Lower leg skin (tissue), 3 donors: ENCODE measurements around the gene TYROBP.

Experiments
- POLR2A ChIP-seq, 2 donors: fragments of 450-650 bp; IDR thresholded peaks; one replicate each; pipeline ENCODE4 v1.6.1; 2016 to 2017; ENCODE audit warnings: antibody characterized with exemption in 2 of 2, mild to moderate bottlenecking in 1 of 2, moderate library complexity in 1 of 2
- TF ChIP-seq, protein P1 (sequence below), 3 donors: fragments of 450-650 bp; IDR thresholded peaks; one replicate each; pipeline ENCODE4 v1.5.1; 2016; ENCODE audit warnings: antibody characterized with exemption in 3 of 3, mild to moderate bottlenecking in 3 of 3, moderate library complexity in 2 of 3

DNA sequence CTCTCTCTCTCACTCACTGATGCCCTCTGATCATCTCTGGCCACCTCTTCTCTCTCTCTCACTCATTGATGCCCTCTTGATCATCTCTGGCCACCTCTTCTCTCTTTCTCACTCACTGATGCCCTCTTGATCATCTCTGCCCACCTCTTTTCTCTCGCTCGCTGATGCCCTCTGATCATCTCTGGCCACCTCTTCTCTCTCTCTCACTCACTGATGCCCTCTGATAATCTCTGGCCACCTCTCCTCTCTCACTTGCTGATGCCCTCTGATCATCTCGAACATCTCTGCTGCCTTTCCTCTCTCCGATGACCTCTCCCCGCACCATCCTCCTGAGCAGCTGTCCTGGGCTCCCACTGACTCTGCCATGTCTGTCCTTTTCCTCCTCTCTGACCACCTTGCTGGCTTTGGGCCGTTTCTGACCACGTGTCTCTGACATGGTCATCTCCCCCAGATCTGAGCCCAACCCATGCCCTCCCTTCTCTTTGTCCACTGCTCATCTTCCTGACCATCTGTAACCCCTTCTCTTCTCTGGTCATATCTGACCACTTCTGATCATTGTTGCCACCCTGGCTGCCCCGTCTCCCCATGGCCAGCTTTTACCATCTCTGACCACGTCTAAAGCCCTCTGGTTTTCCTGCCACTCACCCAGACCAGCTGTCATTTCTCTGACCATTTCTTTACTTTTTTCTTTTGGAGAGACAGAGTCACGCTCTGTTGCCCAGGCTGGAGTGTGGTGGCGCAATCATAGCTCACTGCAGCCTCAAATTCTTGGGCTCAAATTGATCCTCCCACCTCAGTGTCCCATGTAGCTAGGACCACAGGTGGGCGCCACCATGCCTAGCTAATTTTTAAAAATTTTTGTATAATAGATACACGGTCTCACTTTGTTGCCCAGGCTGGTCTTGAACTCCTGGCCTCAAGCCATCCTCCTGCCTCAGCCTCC is 30.5 kb upstream of the TYROBP start:
- TF ChIP-seq, protein P1, sequence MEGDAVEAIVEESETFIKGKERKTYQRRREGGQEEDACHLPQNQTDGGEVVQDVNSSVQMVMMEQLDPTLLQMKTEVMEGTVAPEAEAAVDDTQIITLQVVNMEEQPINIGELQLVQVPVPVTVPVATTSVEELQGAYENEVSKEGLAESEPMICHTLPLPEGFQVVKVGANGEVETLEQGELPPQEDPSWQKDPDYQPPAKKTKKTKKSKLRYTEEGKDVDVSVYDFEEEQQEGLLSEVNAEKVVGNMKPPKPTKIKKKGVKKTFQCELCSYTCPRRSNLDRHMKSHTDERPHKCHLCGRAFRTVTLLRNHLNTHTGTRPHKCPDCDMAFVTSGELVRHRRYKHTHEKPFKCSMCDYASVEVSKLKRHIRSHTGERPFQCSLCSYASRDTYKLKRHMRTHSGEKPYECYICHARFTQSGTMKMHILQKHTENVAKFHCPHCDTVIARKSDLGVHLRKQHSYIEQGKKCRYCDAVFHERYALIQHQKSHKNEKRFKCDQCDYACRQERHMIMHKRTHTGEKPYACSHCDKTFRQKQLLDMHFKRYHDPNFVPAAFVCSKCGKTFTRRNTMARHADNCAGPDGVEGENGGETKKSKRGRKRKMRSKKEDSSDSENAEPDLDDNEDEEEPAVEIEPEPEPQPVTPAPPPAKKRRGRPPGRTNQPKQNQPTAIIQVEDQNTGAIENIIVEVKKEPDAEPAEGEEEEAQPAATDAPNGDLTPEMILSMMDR (IDR thresholded peaks at IDR 0.05) = no peak
- TF ChIP-seq POLR2A (IDR thresholded peaks at IDR 0.05) = no peak
